Activated CD8-positive, alpha-beta T cell treated with anti-CD3 and anti-CD28 coated beads for 36 hours (primary cell): ENCODE data around the gene MCTP2. TPM values are rescaled to one million over a fixed set of nuclear protein-coding genes. Genes with fewer than 3 reads are reported as not detected.

Experiments
- ATAC-seq: fragments of 200-7000 bp; cut with Tn5 transposase; one replicate; pipeline ENCODE4 v1.10.0; 2021; ENCODE audit warnings: mild to moderate bottlenecking, moderate library complexity
- CTCF ChIA-PET: fragments of 350-600 bp; sonication (Branson Sonifier 250); formaldehyde crosslinking; loops from one replicate; lab custom pipeline; 2021; ENCODE audit warnings: antibody characterized with exemption; lab: Charles Lee
- POLR2A ChIA-PET: fragments of 350-600 bp; sonication (Branson Sonifier 250); formaldehyde crosslinking; loops from one replicate; lab custom pipeline; 2021; ENCODE audit warnings: antibody characterized with exemption; lab: Charles Lee
- DNase-seq: peaks from one replicate; pipeline ENCODE4 v3.0.0-alpha.2; 2020
- H3K27ac Mint-ChIP-seq: one replicate; pipeline ENCODE4 v1.8.0; 2021; ENCODE audit warnings: mild to moderate bottlenecking, mixed read lengths
- H3K27me3 Mint-ChIP-seq: one replicate; pipeline ENCODE4 v1.8.0; 2021; ENCODE audit warnings: mixed read lengths
- H3K36me3 Mint-ChIP-seq: one replicate; pipeline ENCODE4 v1.8.0; 2021; ENCODE audit warnings: low read depth, mixed read lengths
- H3K4me1 Mint-ChIP-seq: one replicate; pipeline ENCODE4 v1.8.0; 2021; ENCODE audit warnings: low read depth, mixed read lengths
- H3K4me3 Mint-ChIP-seq: one replicate; pipeline ENCODE4 v1.8.0; 2021; ENCODE audit warnings: mild to moderate bottlenecking, moderate library complexity, mixed read lengths
- H3K9me3 Mint-ChIP-seq: one replicate; pipeline ENCODE4 v1.8.0; 2021; ENCODE audit warnings: mixed read lengths
- CTCF ChIP-seq: fragments of 200-600 bp; IDR thresholded peaks from one replicate; pipeline ENCODE4 v1.8.0; 2022; ENCODE audit warnings: antibody characterized with exemption, mild to moderate bottlenecking
- intact Hi-C: fragments of 100-400 bp; cut with micrococcal nuclease; formaldehyde crosslinking; loops from one replicate; pipeline ENCODE4 v1.10.0; 2022
- total RNA-seq, 2 experiments: library from RNA; stranded (reverse); gene quantifications; one replicate each; pipeline ENCODE4 v1.2.3, GENCODE V29; 2021

The MCTP2 gene
- total RNA-seq, 2 experiments from 2014 or later: 16.2 to 18.3 TPM

- intact Hi-C loops: no loop called here
- peak overlapping the region; percentile 72 for H3K27ac Mint-ChIP-seq
- H3K36me3 Mint-ChIP-seq: peaks cover 29% of the 10 kb centered on the region
- H3K4me1 Mint-ChIP-seq: peaks cover 44% of the 10 kb centered on the region
- no peak for DNase-seq
- TF ChIP-seq CTCF: no peak
- ChIA-PET CTCF (interaction anchor here (2.6 to 3.6 kb wide), 2 partner anchors 9 to 19 kb away, joined by 8 to 15 read pairs; no protein-coding TSS in a partner anchor), POLR2A (no interaction called here)
- ATAC-seq: no peak
- no peak overlapping the region for H3K4me3 Mint-ChIP-seq
- H3K27me3 Mint-ChIP-seq: no peaks in the 10 kb centered on the region
- H3K9me3 Mint-ChIP-seq: peaks cover 10% of the 10 kb centered on the region
Observed at GRCh38 chr15:94286583-94286982, 55.2 kb downstream of the MCTP2 start.

GRCh38 chr15:94287794-94288246 lies 56.5 kb downstream of the MCTP2 start:
- Mint-ChIP-seq H3K27ac (peak overlapping the region; percentile 89), H3K27me3 (no peaks in the 10 kb centered on the region), H3K36me3 (peaks cover 18% of the 10 kb centered on the region), H3K9me3 (peaks cover 5% of the 10 kb centered on the region), H3K4me3 (peak overlapping the region; percentile 71), H3K4me1 (peaks cover 39% of the 10 kb centered on the region)
- ChIA-PET POLR2A (interaction anchor here (0.7 to 2.1 kb wide), 4 partner anchors 13 to 57 kb away, joined by 3 to 7 read pairs (median 3); no protein-coding TSS in a partner anchor), CTCF (interaction anchor here (0.8 to 3.6 kb wide), 12 partner anchors 10 to 124 kb away, joined by 3 to 15 read pairs (median 4); no protein-coding TSS in a partner anchor)
- no peak for TF ChIP-seq CTCF
- peak; percentile 78 for DNase-seq
- ATAC-seq: peak; percentile 97
- intact Hi-C loops: loop anchor here (2.0 kb wide), 1 partner anchor 17 kb away; no protein-coding TSS in a partner anchor

GRCh38 chr15:94290730-94291129 lies 59.4 kb downstream of the MCTP2 start:
- Mint-ChIP-seq H3K27me3 (no peaks in the 10 kb centered on the region), H3K27ac (no peak overlapping the region), H3K36me3 (peaks cover 11% of the 10 kb centered on the region), H3K4me3 (no peak overlapping the region), H3K4me1 (peaks cover 51% of the 10 kb centered on the region), H3K9me3 (peaks cover 5% of the 10 kb centered on the region)
- ATAC-seq (no peak), DNase-seq (no peak)
- intact Hi-C loops: no loop called here
- TF ChIP-seq CTCF: no peak
- CTCF ChIA-PET: interaction anchor here (2.0 kb wide), 1 partner anchor 127 kb away, joined by 5 read pairs; no protein-coding TSS in a partner anchor
- POLR2A ChIA-PET: interaction anchor here (0.7 kb wide), 1 partner anchor 10 kb away, joined by 3 read pairs; no protein-coding TSS in a partner anchor

GRCh38 chr15:94293411-94294402 lies 62.3 kb downstream of the MCTP2 start:
- ATAC-seq: no peak
- DNase-seq: no peak
- ChIA-PET POLR2A (interaction anchor here (1.4 kb wide), 1 partner anchor 11 kb away, joined by 5 read pairs; no protein-coding TSS in a partner anchor), CTCF (interaction anchor here (1.0 kb wide), 1 partner anchor 30 kb away, joined by 3 read pairs; no protein-coding TSS in a partner anchor)
- no peak overlapping the region for H3K4me3 Mint-ChIP-seq
- H3K27me3 Mint-ChIP-seq: no peaks in the 10 kb centered on the region
- H3K27ac Mint-ChIP-seq: peak overlapping the region; percentile 4
- intact Hi-C loops: no loop called here
- peaks cover 15% of the 10 kb centered on the region for H3K36me3 Mint-ChIP-seq
- peaks cover 43% of the 10 kb centered on the region for H3K4me1 Mint-ChIP-seq
- TF ChIP-seq CTCF: no peak
- H3K9me3 Mint-ChIP-seq: peaks cover 5% of the 10 kb centered on the region
